Trophoblast cell (in vitro differentiated cells and primary cell): ENCODE results near the gene FAM221B.

ENCODE experiments used
- DNase-seq, 2 donors: peaks; one replicate each; pipeline ENCODE4 v3.0.0-alpha.2; 2016
- H2AFZ ChIP-seq: 2 replicates; pipeline ENCODE4 v1.6.1; 2013; ENCODE audit warnings: low read length, moderate library complexity, mild to moderate bottlenecking; ENCODE audit not compliant: insufficient read depth, poor library complexity
- H2AK5ac ChIP-seq: 2 replicates; pipeline ENCODE4 v1.6.1; 2013; ENCODE audit warnings: mild to moderate bottlenecking, low read length
- H2BK120ac ChIP-seq: 2 replicates; pipeline ENCODE4 v1.6.1; 2013; ENCODE audit warnings: low read length, mild to moderate bottlenecking, moderate library complexity; ENCODE audit not compliant: insufficient read depth, poor library complexity
- H2BK12ac ChIP-seq: 2 replicates; pipeline ENCODE4 v1.6.1; 2013; ENCODE audit warnings: mild to moderate bottlenecking, low read length, moderate library complexity
- H2BK5ac ChIP-seq: 2 replicates; pipeline ENCODE4 v1.6.1; 2013; ENCODE audit warnings: low read length, low read depth, moderate library complexity, mild to moderate bottlenecking; ENCODE audit not compliant: poor library complexity
- H3K14ac ChIP-seq: 2 replicates; pipeline ENCODE4 v1.6.1; 2013; ENCODE audit warnings: mild to moderate bottlenecking, low read length
- H3K18ac ChIP-seq: 2 replicates; pipeline ENCODE4 v1.6.1; 2013; ENCODE audit warnings: mild to moderate bottlenecking, low read length
- H3K23ac ChIP-seq: 2 replicates; pipeline ENCODE4 v1.6.1; 2013; ENCODE audit warnings: low read length
- H3K27ac ChIP-seq: 2 replicates; pipeline ENCODE4 v1.5.1; 2013; ENCODE audit warnings: low read depth, mild to moderate bottlenecking, inconsistent platforms, low read length, moderate library complexity
- H3K27me3 ChIP-seq: 2 replicates; pipeline ENCODE4 v1.6.1; 2013; ENCODE audit warnings: inconsistent platforms, mild to moderate bottlenecking, low read length, moderate library complexity; ENCODE audit not compliant: insufficient read depth
- H3K36me3 ChIP-seq, 2 experiments: 1 replicate in 1 of 2; 2 replicates in 1 of 2; pipeline ENCODE4 v1.6.1; 2013; ENCODE audit warnings: low read length in 2 of 2, mild to moderate bottlenecking in 2 of 2, moderate library complexity in 1 of 2; ENCODE audit not compliant: insufficient read depth in 2 of 2, control insufficient read depth in 1 of 2
- H3K4ac ChIP-seq: 2 replicates; pipeline ENCODE4 v1.6.1; 2013; ENCODE audit warnings: low read depth, mild to moderate bottlenecking, low read length, moderate library complexity
- H3K4me1 ChIP-seq, 2 experiments: 1 replicate in 1 of 2; 2 replicates in 1 of 2; pipeline ENCODE4 v1.6.1; 2013; ENCODE audit warnings: low read length in 2 of 2, mild to moderate bottlenecking in 2 of 2, moderate library complexity in 1 of 2; ENCODE audit not compliant: insufficient read depth in 2 of 2, control insufficient read depth in 1 of 2
- H3K4me2 ChIP-seq: 2 replicates; pipeline ENCODE4 v1.6.1; 2013; ENCODE audit warnings: inconsistent platforms, mild to moderate bottlenecking, low read length, moderate library complexity
- H3K4me3 ChIP-seq: 2 replicates; pipeline ENCODE4 v1.5.1; 2013; ENCODE audit warnings: mild to moderate bottlenecking, low read depth, low read length, inconsistent platforms
- H3K79me1 ChIP-seq: one replicate; pipeline ENCODE4 v1.6.1; 2013; ENCODE audit warnings: low read length
- H3K79me2 ChIP-seq: 2 replicates; pipeline ENCODE4 v1.6.1; 2013; ENCODE audit warnings: low read length, mild to moderate bottlenecking; ENCODE audit not compliant: control insufficient read depth, insufficient read depth, poor library complexity
- H3K9ac ChIP-seq: 2 replicates; pipeline ENCODE4 v1.6.1; 2013; ENCODE audit warnings: mild to moderate bottlenecking, low read length
- H3K9me3 ChIP-seq: 2 replicates; pipeline ENCODE4 v1.6.1; 2013; ENCODE audit warnings: low read depth, mild to moderate bottlenecking, control low read depth, inconsistent platforms, low read length; ENCODE audit not compliant: insufficient read depth
- H4K12ac ChIP-seq: 2 replicates; pipeline ENCODE4 v1.6.1; 2013; ENCODE audit warnings: low read depth, mild to moderate bottlenecking, low read length, moderate library complexity
- H4K8ac ChIP-seq: 2 replicates; pipeline ENCODE4 v1.6.1; 2013; ENCODE audit warnings: low read depth, mild to moderate bottlenecking, low read length, moderate library complexity
- H4K91ac ChIP-seq: one replicate; pipeline ENCODE4 v1.6.1; 2013; ENCODE audit warnings: low read depth, mild to moderate bottlenecking, low read length, moderate library complexity
- whole genome bisulfite sequencing: extraction: QIAGEN DNeasy Blood & Tissue Kit; methylation state at CpG from one replicate; pipeline ENCODE4 v1.1.7; 2013; ENCODE audit warnings: missing lambda C conversion rate; ENCODE audit not compliant: insufficient read length, insufficient coverage; ENCODE audit errors: extremely low coverage; 5-methylcytosine and 5-hydroxymethylcytosine counted together

FAM221B gene

GRCh38 chr9:35854091-35854762 lies 25.7 kb upstream of the FAM221B start:
- H2AFZ ChIP-seq: no peak overlapping the region
- no peak overlapping the region for H3K18ac ChIP-seq
- H3K4me2 ChIP-seq: no peak overlapping the region
- H3K4me3 ChIP-seq: no peak overlapping the region
- H2BK5ac ChIP-seq: no peak overlapping the region
- no peak overlapping the region for H3K14ac ChIP-seq
- DNase-seq: no peak
- H3K27ac ChIP-seq: no peak overlapping the region
- H3K9me3 ChIP-seq: no peaks in the 10 kb centered on the region
- no peaks in the 10 kb centered on the region for H3K79me2 ChIP-seq
- H4K91ac ChIP-seq: no peak overlapping the region
- no CpG with 5 or more reads among the region's 7 CpGs for WGBS
- H2BK12ac ChIP-seq: no peak overlapping the region
- H2BK120ac ChIP-seq: no peak overlapping the region
- no peak overlapping the region for H3K9ac ChIP-seq
- no peak overlapping the region for H3K23ac ChIP-seq
- no peak overlapping the region for H4K12ac ChIP-seq
- H2AK5ac ChIP-seq: no peak overlapping the region
- no peak overlapping the region for H3K4ac ChIP-seq
- no peaks in the 10 kb centered on the region for H3K36me3 ChIP-seq
- no peaks in the 10 kb centered on the region for H3K4me1 ChIP-seq
- no peak overlapping the region for H4K8ac ChIP-seq
- H3K79me1 ChIP-seq: no peaks in the 10 kb centered on the region
- H3K27me3 ChIP-seq: no peaks in the 10 kb centered on the region

- Histone ChIP-seq H3K4me1 (no peaks in the 10 kb centered on the region), H2BK5ac (no peak overlapping the region), H3K27ac (no peak overlapping the region), H4K12ac (no peak overlapping the region), H3K9ac (no peak overlapping the region), H3K4me3 (no peak overlapping the region), H3K4me2 (no peak overlapping the region), H3K27me3 (no peaks in the 10 kb centered on the region), H3K14ac (no peak overlapping the region), H3K18ac (no peak overlapping the region), H2AK5ac (no peak overlapping the region), H2BK12ac (no peak overlapping the region), H2BK120ac (no peak overlapping the region), H2AFZ (no peak overlapping the region), H4K8ac (no peak overlapping the region), H3K36me3 (no peaks in the 10 kb centered on the region), H3K4ac (no peak overlapping the region), H3K79me1 (no peaks in the 10 kb centered on the region), H3K79me2 (no peaks in the 10 kb centered on the region), H4K91ac (no peak overlapping the region), H3K23ac (no peak overlapping the region), H3K9me3 (no peaks in the 10 kb centered on the region)
- WGBS: no CpG with 5 or more reads among the region's 25 CpGs
- DNase-seq: no peak
These were observed 24.6 kb upstream of the FAM221B start for GRCh38 chr9:35852876-35853865.

DNA sequence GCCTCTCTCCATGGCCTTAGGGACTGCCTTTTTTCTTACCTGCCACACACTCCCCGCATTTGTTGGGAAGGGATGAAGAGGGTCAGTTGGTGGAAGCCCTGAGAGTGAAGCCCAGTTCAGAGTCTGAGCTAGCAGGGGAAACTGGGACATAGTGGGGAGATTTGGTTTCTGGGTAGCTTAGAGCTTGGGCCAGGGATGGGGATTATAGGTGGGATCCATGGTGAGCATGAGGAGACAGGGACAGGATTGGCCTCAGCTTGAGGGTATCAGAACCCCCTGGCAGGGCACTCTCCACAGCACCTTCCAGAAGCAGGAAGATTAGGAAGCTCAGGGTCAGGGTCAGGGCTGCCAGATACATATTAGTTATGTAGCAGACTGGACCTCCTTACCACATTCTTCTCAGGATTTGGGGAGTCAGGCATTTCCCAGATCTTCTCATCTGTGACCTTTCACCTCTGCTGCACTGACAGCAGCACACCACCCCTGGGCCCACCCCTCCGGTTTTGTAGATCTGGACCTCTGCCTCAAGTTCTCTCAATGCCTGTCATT lies 23.8 kb upstream of the FAM221B start:
- H4K8ac ChIP-seq: no peak overlapping the region
- WGBS: no CpG with 5 or more reads among the region's 2 CpGs
- no peaks in the 10 kb centered on the region for H3K79me1 ChIP-seq
- no peaks in the 10 kb centered on the region for H3K79me2 ChIP-seq
- no peak for DNase-seq
- H3K4me2 ChIP-seq: no peak overlapping the region
- no peaks in the 10 kb centered on the region for H3K27me3 ChIP-seq
- H2AK5ac ChIP-seq: no peak overlapping the region
- H3K18ac ChIP-seq: no peak overlapping the region
- H3K4ac ChIP-seq: no peak overlapping the region
- no peak overlapping the region for H2BK5ac ChIP-seq
- no peak overlapping the region for H3K14ac ChIP-seq
- no peak overlapping the region for H4K12ac ChIP-seq
- no peak overlapping the region for H2AFZ ChIP-seq
- no peak overlapping the region for H3K9ac ChIP-seq
- H3K23ac ChIP-seq: no peak overlapping the region
- no peaks in the 10 kb centered on the region for H3K36me3 ChIP-seq
- no peak overlapping the region for H2BK12ac ChIP-seq
- no peak overlapping the region for H3K27ac ChIP-seq
- no peak overlapping the region for H4K91ac ChIP-seq
- H3K9me3 ChIP-seq: no peaks in the 10 kb centered on the region
- no peaks in the 10 kb centered on the region for H3K4me1 ChIP-seq
- H3K4me3 ChIP-seq: no peak overlapping the region
- H2BK120ac ChIP-seq: no peak overlapping the region

GRCh38 chr9:35847792-35848572 lies 19.4 kb upstream of the FAM221B start:
- Histone ChIP-seq H2BK5ac (no peak overlapping the region), H3K14ac (no peak overlapping the region), H3K79me1 (no peaks in the 10 kb centered on the region), H3K9me3 (peaks cover 2% of the 10 kb centered on the region), H2BK12ac (no peak overlapping the region), H2BK120ac (no peak overlapping the region), H3K27me3 (peaks cover 3% of the 10 kb centered on the region), H3K18ac (no peak overlapping the region), H3K36me3 (peaks cover 0 to 3% of the 10 kb centered on the region in 2 experiments), H3K27ac (no peak overlapping the region), H3K4me3 (no peak overlapping the region), H3K4me2 (no peak overlapping the region), H2AFZ (no peak overlapping the region), H4K12ac (no peak overlapping the region), H3K4me1 (peaks cover 4 to 10% of the 10 kb centered on the region in 2 experiments), H2AK5ac (no peak overlapping the region), H4K8ac (no peak overlapping the region), H3K9ac (no peak overlapping the region), H3K79me2 (no peaks in the 10 kb centered on the region), H3K23ac (no peak overlapping the region), H3K4ac (no peak overlapping the region), H4K91ac (no peak overlapping the region)
- no peak for DNase-seq
- WGBS: no CpG with 5 or more reads among the region's 4 CpGs
